Measurements from ENCODE around the gene IARS1. TPM values are rescaled to one million over a fixed set of nuclear protein-coding genes. Genes with fewer than 3 reads are reported as not detected.

IARS1 gene
- total and polyA plus RNA-seq, 10 of the 15 experiments (the other 5 are each of a cell fraction or from before 2014, with no cell fraction given), result 71.0 to 227 (median 153) TPM

DNA sequence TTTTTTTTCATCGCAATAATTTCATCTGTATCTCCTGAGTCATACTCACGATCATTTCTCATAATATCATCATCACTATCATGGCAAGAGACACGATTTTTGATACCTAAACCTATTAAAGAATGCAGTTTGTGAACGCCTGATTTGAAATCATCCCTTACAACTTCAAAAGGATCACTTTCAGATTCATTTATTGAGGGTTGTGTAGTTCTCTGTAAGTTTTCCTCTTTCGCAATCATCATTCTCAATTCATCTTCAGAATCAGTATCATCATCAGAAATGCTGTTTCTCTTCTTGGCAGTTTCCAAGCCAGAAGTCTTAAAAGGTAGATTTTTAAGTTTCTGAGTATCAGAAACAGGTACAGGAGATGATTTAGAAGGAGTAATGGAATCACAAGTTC is 22.0 kb upstream of the IARS1 start:
- H3K36me3 ChIP-seq (ENCODE audit: control insufficient read depth in 2 of 2, insufficient read depth in 2 of 2, low read length in 1 of 2), result peaks cover 14 to 41% of the 10 kb centered on the region in 2 experiments
- no peaks in the 10 kb centered on the region for H3K4me1 ChIP-seq (ENCODE audit: control insufficient read depth, insufficient read depth, low read length)
- FAIRE-seq (no peak), ATAC-seq (no peak), DNase-seq (ENCODE audit: low read depth, low spot score) (no peak)
- H2AFZ ChIP-seq (ENCODE audit: control insufficient read depth, low read depth, low read length), result no peak overlapping the region
- in situ Hi-C loops (cut with MboI), result no loop called here
- H3K27me3 ChIP-seq (replicated peaks in 1 of 2; ENCODE audit: control insufficient read depth in 2 of 2, insufficient read depth in 2 of 2, low read length in 1 of 2), result no peaks in the 10 kb centered on the region
- no peak overlapping the region for H3K27ac ChIP-seq (ENCODE audit: control insufficient read depth, insufficient read depth)
- H3K79me2 ChIP-seq (ENCODE audit: control insufficient read depth, insufficient read depth, low read length), result no peaks in the 10 kb centered on the region
- ChIA-PET CTCF (interaction anchor here (0.6 kb wide), 1 partner anchor 78 kb away, joined by 3 read pairs; no protein-coding TSS in a partner anchor), RAD21 (ENCODE audit: unreplicated experiment) (no interaction called here), SMC1A (ENCODE audit: uncharacterized antibody, unreplicated experiment) (no interaction called here), POLR2A (no interaction called here)
- BruUV-seq (replicated peaks), result no TSS peak
- 88% methylated on average over 5 of the region's 5 CpGs for WGBS (ENCODE audit: insufficient coverage, insufficient replicate concordance, low lambda C conversion rate, missing lambda C conversion rate)
- no peak overlapping the region for H3K9ac ChIP-seq (ENCODE audit: control insufficient read depth, insufficient read depth, low read length)
- H3K9me3 ChIP-seq (replicated peaks; ENCODE audit: control insufficient read depth, insufficient read depth, low read length), result no peaks in the 10 kb centered on the region
- no peak overlapping the region for H3K4me3 ChIP-seq
- no peak overlapping the region for H3K4me2 ChIP-seq (ENCODE audit: control insufficient read depth, insufficient read depth)
- H4K20me1 ChIP-seq (ENCODE audit: control insufficient read depth, insufficient read depth), result no peaks in the 10 kb centered on the region
- intact Hi-C loops (cut with micrococcal nuclease; ENCODE audit: unreplicated experiment), result no loop called here
- no peak for TF ChIP-seq FOXK2 (IDR thresholded peaks at IDR 0.05)

DNA sequence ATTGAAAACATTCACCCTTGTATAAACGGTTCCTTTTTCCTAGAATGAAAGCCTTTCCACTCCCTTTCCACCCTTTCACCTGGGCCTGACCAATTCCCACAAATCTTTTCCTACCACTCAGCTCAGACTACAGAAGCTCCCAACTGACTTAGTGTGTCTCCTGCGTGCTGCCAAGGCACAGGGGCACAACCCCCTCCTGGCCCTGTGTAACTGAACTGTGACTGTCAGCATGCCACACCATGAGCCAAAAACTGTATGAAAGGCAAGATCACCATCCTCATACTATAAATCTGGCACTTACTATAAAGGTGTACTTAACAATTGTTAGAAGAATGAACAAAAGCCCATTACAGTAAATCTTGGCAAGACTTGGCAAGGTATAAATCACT is 20.1 kb upstream of the IARS1 start:
- in situ Hi-C loops (cut with MboI), result no loop called here
- BruUV-seq (replicated peaks), result no TSS peak
- SMC1A ChIA-PET (ENCODE audit: uncharacterized antibody, unreplicated experiment), result interaction anchor here (1.1 to 1.5 kb wide), 4 partner anchors 10 to 23 kb away, joined by 3 to 6 read pairs (median 4); no protein-coding TSS in a partner anchor
- TF ChIP-seq CHD1 (IDR thresholded peaks at IDR 0.05; ENCODE audit: low read depth, low read length), result no peak
- TF ChIP-seq RB1 (IDR thresholded peaks at IDR 0.05; ENCODE audit: borderline replicate concordance), result no peak
- TF ChIP-seq, protein P1, sequence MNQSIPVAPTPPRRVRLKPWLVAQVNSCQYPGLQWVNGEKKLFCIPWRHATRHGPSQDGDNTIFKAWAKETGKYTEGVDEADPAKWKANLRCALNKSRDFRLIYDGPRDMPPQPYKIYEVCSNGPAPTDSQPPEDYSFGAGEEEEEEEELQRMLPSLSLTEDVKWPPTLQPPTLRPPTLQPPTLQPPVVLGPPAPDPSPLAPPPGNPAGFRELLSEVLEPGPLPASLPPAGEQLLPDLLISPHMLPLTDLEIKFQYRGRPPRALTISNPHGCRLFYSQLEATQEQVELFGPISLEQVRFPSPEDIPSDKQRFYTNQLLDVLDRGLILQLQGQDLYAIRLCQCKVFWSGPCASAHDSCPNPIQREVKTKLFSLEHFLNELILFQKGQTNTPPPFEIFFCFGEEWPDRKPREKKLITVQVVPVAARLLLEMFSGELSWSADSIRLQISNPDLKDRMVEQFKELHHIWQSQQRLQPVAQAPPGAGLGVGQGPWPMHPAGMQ (IDR thresholded peaks at IDR 0.05; ENCODE audit: borderline replicate concordance), result no peak
- no peak for TF ChIP-seq STAT3 (IDR thresholded peaks at IDR 0.05; ENCODE audit: low read depth, low read length)
- TF ChIP-seq, protein P2, sequence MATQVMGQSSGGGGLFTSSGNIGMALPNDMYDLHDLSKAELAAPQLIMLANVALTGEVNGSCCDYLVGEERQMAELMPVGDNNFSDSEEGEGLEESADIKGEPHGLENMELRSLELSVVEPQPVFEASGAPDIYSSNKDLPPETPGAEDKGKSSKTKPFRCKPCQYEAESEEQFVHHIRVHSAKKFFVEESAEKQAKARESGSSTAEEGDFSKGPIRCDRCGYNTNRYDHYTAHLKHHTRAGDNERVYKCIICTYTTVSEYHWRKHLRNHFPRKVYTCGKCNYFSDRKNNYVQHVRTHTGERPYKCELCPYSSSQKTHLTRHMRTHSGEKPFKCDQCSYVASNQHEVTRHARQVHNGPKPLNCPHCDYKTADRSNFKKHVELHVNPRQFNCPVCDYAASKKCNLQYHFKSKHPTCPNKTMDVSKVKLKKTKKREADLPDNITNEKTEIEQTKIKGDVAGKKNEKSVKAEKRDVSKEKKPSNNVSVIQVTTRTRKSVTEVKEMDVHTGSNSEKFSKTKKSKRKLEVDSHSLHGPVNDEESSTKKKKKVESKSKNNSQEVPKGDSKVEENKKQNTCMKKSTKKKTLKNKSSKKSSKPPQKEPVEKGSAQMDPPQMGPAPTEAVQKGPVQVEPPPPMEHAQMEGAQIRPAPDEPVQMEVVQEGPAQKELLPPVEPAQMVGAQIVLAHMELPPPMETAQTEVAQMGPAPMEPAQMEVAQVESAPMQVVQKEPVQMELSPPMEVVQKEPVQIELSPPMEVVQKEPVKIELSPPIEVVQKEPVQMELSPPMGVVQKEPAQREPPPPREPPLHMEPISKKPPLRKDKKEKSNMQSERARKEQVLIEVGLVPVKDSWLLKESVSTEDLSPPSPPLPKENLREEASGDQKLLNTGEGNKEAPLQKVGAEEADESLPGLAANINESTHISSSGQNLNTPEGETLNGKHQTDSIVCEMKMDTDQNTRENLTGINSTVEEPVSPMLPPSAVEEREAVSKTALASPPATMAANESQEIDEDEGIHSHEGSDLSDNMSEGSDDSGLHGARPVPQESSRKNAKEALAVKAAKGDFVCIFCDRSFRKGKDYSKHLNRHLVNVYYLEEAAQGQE (IDR thresholded peaks at IDR 0.05; ENCODE audit: low read depth, low read length), result no peak
- TF ChIP-seq FOXK2 (IDR thresholded peaks at IDR 0.05), result no peak
- TF ChIP-seq POLR2AphosphoS2 (IDR thresholded peaks at IDR 0.05; ENCODE audit: low read depth, low read length), result no peak
- TF ChIP-seq, protein P3, sequence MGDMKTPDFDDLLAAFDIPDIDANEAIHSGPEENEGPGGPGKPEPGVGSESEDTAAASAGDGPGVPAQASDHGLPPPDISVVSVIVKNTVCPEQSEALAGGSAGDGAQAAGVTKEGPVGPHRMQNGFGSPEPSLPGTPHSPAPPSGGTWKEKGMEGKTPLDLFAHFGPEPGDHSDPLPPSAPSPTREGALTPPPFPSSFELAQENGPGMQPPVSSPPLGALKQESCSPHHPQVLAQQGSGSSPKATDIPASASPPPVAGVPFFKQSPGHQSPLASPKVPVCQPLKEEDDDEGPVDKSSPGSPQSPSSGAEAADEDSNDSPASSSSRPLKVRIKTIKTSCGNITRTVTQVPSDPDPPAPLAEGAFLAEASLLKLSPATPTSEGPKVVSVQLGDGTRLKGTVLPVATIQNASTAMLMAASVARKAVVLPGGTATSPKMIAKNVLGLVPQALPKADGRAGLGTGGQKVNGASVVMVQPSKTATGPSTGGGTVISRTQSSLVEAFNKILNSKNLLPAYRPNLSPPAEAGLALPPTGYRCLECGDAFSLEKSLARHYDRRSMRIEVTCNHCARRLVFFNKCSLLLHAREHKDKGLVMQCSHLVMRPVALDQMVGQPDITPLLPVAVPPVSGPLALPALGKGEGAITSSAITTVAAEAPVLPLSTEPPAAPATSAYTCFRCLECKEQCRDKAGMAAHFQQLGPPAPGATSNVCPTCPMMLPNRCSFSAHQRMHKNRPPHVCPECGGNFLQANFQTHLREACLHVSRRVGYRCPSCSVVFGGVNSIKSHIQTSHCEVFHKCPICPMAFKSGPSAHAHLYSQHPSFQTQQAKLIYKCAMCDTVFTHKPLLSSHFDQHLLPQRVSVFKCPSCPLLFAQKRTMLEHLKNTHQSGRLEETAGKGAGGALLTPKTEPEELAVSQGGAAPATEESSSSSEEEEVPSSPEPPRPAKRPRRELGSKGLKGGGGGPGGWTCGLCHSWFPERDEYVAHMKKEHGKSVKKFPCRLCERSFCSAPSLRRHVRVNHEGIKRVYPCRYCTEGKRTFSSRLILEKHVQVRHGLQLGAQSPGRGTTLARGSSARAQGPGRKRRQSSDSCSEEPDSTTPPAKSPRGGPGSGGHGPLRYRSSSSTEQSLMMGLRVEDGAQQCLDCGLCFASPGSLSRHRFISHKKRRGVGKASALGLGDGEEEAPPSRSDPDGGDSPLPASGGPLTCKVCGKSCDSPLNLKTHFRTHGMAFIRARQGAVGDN (IDR thresholded peaks at IDR 0.05), result no peak

More for the DNA sequence above, 20.1 kb upstream of the IARS1 start:
- WGBS (ENCODE audit: insufficient coverage, insufficient replicate concordance, low lambda C conversion rate, missing lambda C conversion rate), result 60% methylated on average over 2 of the region's 2 CpGs
- FAIRE-seq (no peak), DNase-seq (ENCODE audit: low read depth, low spot score) (no peak), ATAC-seq (no peak)
- Histone ChIP-seq H4K20me1 (ENCODE audit: control insufficient read depth, insufficient read depth) (no peaks in the 10 kb centered on the region), H3K4me2 (ENCODE audit: control insufficient read depth, insufficient read depth) (no peak overlapping the region), H3K27ac (ENCODE audit: control insufficient read depth, insufficient read depth) (no peak overlapping the region), H3K36me3 (ENCODE audit: control insufficient read depth in 2 of 2, insufficient read depth in 2 of 2, low read length in 1 of 2) (peaks cover 7 to 39% of the 10 kb centered on the region in 2 experiments), H3K4me3 (no peak overlapping the region), H3K79me2 (ENCODE audit: control insufficient read depth, insufficient read depth, low read length) (no peaks in the 10 kb centered on the region), H3K9me3 (replicated peaks; ENCODE audit: control insufficient read depth, insufficient read depth, low read length) (no peaks in the 10 kb centered on the region), H3K4me1 (ENCODE audit: control insufficient read depth, insufficient read depth, low read length) (no peaks in the 10 kb centered on the region), H3K9ac (ENCODE audit: control insufficient read depth, insufficient read depth, low read length) (no peak overlapping the region), H3K27me3 (replicated peaks in 1 of 2; ENCODE audit: control insufficient read depth in 2 of 2, insufficient read depth in 2 of 2, low read length in 1 of 2) (no peaks in the 10 kb centered on the region), H2AFZ (ENCODE audit: control insufficient read depth, low read depth, low read length) (no peak overlapping the region)
- RAD21 ChIA-PET (ENCODE audit: unreplicated experiment), result interaction anchor here (1.0 to 1.2 kb wide), 2 partner anchors 173 to 307 kb away, joined by 3 read pairs; no protein-coding TSS in a partner anchor
- intact Hi-C loops (cut with micrococcal nuclease; ENCODE audit: unreplicated experiment), result no loop called here
- POLR2A ChIA-PET, result interaction anchor here (1.3 kb wide), 1 partner anchor 11 kb away, joined by 3 read pairs; no protein-coding TSS in a partner anchor
- CTCF ChIA-PET, result interaction anchor here (0.8 to 1.5 kb wide), 4 partner anchors 8 to 173 kb away, joined by 3 to 5 read pairs (median 4); no protein-coding TSS in a partner anchor
